ENCODE measurements around the gene YTHDF1. TPM values are rescaled to one million over a fixed set of nuclear protein-coding genes. Genes with fewer than 3 reads are reported as not detected.

The YTHDF1 gene
- total RNA-seq, 1 donor from 2014 or later: 32.6 TPM

- no peak overlapping the region for H3K4me3 Mint-ChIP-seq
- H3K27me3 Mint-ChIP-seq: peaks cover 25% of the 10 kb centered on the region
- ATAC-seq (ENCODE audit: low read depth) (no peak), DNase-seq (no peak)
- no peak overlapping the region for H3K27ac Mint-ChIP-seq
- ChIA-PET CTCF (no interaction called here), POLR2A (no interaction called here)
- peaks cover 2% of the 10 kb centered on the region for H3K4me1 Mint-ChIP-seq
- no peaks in the 10 kb centered on the region for H3K9me3 Mint-ChIP-seq
- no peaks in the 10 kb centered on the region for H3K36me3 Mint-ChIP-seq (ENCODE audit: low read depth)
- TF ChIP-seq CTCF (IDR thresholded peaks at IDR 0.05): no peak
- intact Hi-C loops (cut with micrococcal nuclease): no loop called here
Observed at GRCh38 chr20:63169681-63170080, 46.2 kb downstream of the YTHDF1 start.

GRCh38 chr20:63168861-63169260, 47.1 kb downstream of the YTHDF1 start:
- DNase-seq: no peak
- CTCF ChIA-PET: no interaction called here
- Mint-ChIP-seq H3K4me1 (no peaks in the 10 kb centered on the region), H3K27me3 (peaks cover 23% of the 10 kb centered on the region), H3K36me3 (ENCODE audit: low read depth) (no peaks in the 10 kb centered on the region), H3K4me3 (no peak overlapping the region), H3K9me3 (no peaks in the 10 kb centered on the region), H3K27ac (no peak overlapping the region)
- intact Hi-C loops (cut with micrococcal nuclease): no loop called here
- ATAC-seq (ENCODE audit: low read depth): no peak
- no peak for TF ChIP-seq CTCF (IDR thresholded peaks at IDR 0.05)
- POLR2A ChIA-PET: no interaction called here

GRCh38 chr20:63167918-63168520, 47.9 kb downstream of the YTHDF1 start:
- no peaks in the 10 kb centered on the region for H3K9me3 Mint-ChIP-seq
- H3K27ac Mint-ChIP-seq: no peak overlapping the region
- intact Hi-C loops (cut with micrococcal nuclease): no loop called here
- H3K4me3 Mint-ChIP-seq: no peak overlapping the region
- no peak for TF ChIP-seq CTCF (IDR thresholded peaks at IDR 0.05)
- ChIA-PET CTCF (no interaction called here), POLR2A (no interaction called here)
- ATAC-seq (ENCODE audit: low read depth) (no peak), DNase-seq (no peak)
- H3K27me3 Mint-ChIP-seq: peaks cover 21% of the 10 kb centered on the region
- H3K36me3 Mint-ChIP-seq (ENCODE audit: low read depth): no peaks in the 10 kb centered on the region
- no peaks in the 10 kb centered on the region for H3K4me1 Mint-ChIP-seq

- H3K4me1 Mint-ChIP-seq: no peaks in the 10 kb centered on the region
- H3K27ac Mint-ChIP-seq: no peak overlapping the region
- no peak for TF ChIP-seq CTCF (IDR thresholded peaks at IDR 0.05)
- no peaks in the 10 kb centered on the region for H3K36me3 Mint-ChIP-seq (ENCODE audit: low read depth)
- ATAC-seq (ENCODE audit: low read depth): no peak
- ChIA-PET CTCF (no interaction called here), POLR2A (no interaction called here)
- no peak for DNase-seq
- intact Hi-C loops (cut with micrococcal nuclease): no loop called here
- no peak overlapping the region for H3K4me3 Mint-ChIP-seq
- no peaks in the 10 kb centered on the region for H3K9me3 Mint-ChIP-seq
- peaks cover 24% of the 10 kb centered on the region for H3K27me3 Mint-ChIP-seq
Observed at GRCh38 chr20:63167026-63167917, 48.7 kb downstream of the YTHDF1 start.

- Mint-ChIP-seq H3K9me3 (no peaks in the 10 kb centered on the region), H3K4me1 (no peaks in the 10 kb centered on the region), H3K27ac (no peak overlapping the region), H3K36me3 (ENCODE audit: low read depth) (no peaks in the 10 kb centered on the region), H3K4me3 (no peak overlapping the region), H3K27me3 (peaks cover 21% of the 10 kb centered on the region)
- POLR2A ChIA-PET: no interaction called here
- CTCF ChIA-PET: no interaction called here
- intact Hi-C loops (cut with micrococcal nuclease): no loop called here
- no peak for TF ChIP-seq CTCF (IDR thresholded peaks at IDR 0.05)
- DNase-seq (no peak), ATAC-seq (ENCODE audit: low read depth) (no peak)
Observed at GRCh38 chr20:63166193-63167020, 49.5 kb downstream of the YTHDF1 start.

All from activated B cell treated with CpG ODN at 0.5 μM for 24 hours (primary cell).